GM23338 (cell line): ENCODE data around the gene C14orf93. TPM values are rescaled to one million over a fixed set of nuclear protein-coding genes. Genes with fewer than 3 reads are reported as not detected.

Experiments
- ATAC-seq: fragments of 200-7000 bp; cut with Tn5 transposase; 3 replicates; pipeline ENCODE4 v1.9.1; 2020
- DNase-seq: peaks from one replicate; pipeline ENCODE4 v3.0.0-alpha.2; 2015; ENCODE audit warnings: low spot score
- H2AFZ ChIP-seq: fragments of 200-600 bp; sonication (generic); 2 replicates; pipeline ENCODE4 v1.8.0; 2016; ENCODE audit warnings: antibody characterized with exemption, mild to moderate bottlenecking, moderate library complexity
- H3F3A ChIP-seq: fragments of 200-600 bp; sonication (generic); replicated peaks from 2 replicates; pipeline ENCODE4 v1.8.0; 2017; ENCODE audit warnings: antibody characterized with exemption, mixed run types, low read depth
- H3K27ac ChIP-seq: fragments of 200-600 bp; sonication (generic); 2 replicates; pipeline ENCODE4 v1.6.1; 2016; ENCODE audit warnings: low read depth
- H3K27me3 ChIP-seq: fragments of 200-600 bp; sonication (generic); 2 replicates; pipeline ENCODE4 v1.8.0; 2016; ENCODE audit warnings: mild to moderate bottlenecking, mixed run types, moderate library complexity; ENCODE audit not compliant: insufficient read depth
- H3K36me3 ChIP-seq: fragments of 200-600 bp; sonication (generic); 2 replicates; pipeline ENCODE4 v1.8.0; 2016; ENCODE audit warnings: mild to moderate bottlenecking; ENCODE audit not compliant: insufficient read depth
- H3K4me1 ChIP-seq: fragments of 200-600 bp; sonication (generic); 2 replicates; pipeline ENCODE4 v1.8.0; 2016; ENCODE audit warnings: mild to moderate bottlenecking, moderate library complexity; ENCODE audit not compliant: insufficient read depth
- H3K4me2 ChIP-seq: fragments of 200-600 bp; sonication (generic); 2 replicates; pipeline ENCODE4 v1.7.1; 2017; ENCODE audit warnings: mixed run types
- H3K4me3 ChIP-seq: fragments of 200-600 bp; sonication (generic); 2 replicates; pipeline ENCODE4 v1.6.1; 2016; ENCODE audit warnings: mixed run types
- H3K79me2 ChIP-seq: fragments of 200-600 bp; sonication (generic); replicated peaks from 2 replicates; pipeline ENCODE4 v1.8.0; 2017; ENCODE audit warnings: mild to moderate bottlenecking; ENCODE audit not compliant: insufficient read depth
- H3K9me2 ChIP-seq: fragments of 200-600 bp; sonication (generic); 2 replicates; pipeline ENCODE4 v1.8.0; 2017; ENCODE audit not compliant: insufficient read depth
- H4K20me1 ChIP-seq: fragments of 200-600 bp; sonication (generic); replicated peaks from 2 replicates; pipeline ENCODE4 v1.8.0; 2017; ENCODE audit warnings: mild to moderate bottlenecking; ENCODE audit not compliant: insufficient read depth
- H3K27ac Mint-ChIP-seq: 2 replicates; pipeline ENCODE4 v1.8.0; 2020; ENCODE audit warnings: inconsistent platforms, mild to moderate bottlenecking, moderate library complexity, mixed read lengths
- H3K27me3 Mint-ChIP-seq: 3 replicates; pipeline ENCODE4 v1.8.0; 2022; ENCODE audit warnings: low read depth, mild to moderate bottlenecking, moderate library complexity, mixed read lengths, inconsistent platforms; ENCODE audit not compliant: insufficient read depth, poor library complexity
- H3K36me3 Mint-ChIP-seq: 3 replicates; pipeline ENCODE4 v1.8.0; 2021; ENCODE audit warnings: low read depth, mild to moderate bottlenecking, inconsistent platforms, moderate library complexity, mixed read lengths
- H3K4me1 Mint-ChIP-seq: 3 replicates; pipeline ENCODE4 v1.8.0; 2020; ENCODE audit warnings: mild to moderate bottlenecking, inconsistent platforms, mixed read lengths
- H3K4me3 Mint-ChIP-seq: 3 replicates; pipeline ENCODE4 v1.8.0; 2021; ENCODE audit warnings: moderate library complexity, mild to moderate bottlenecking, inconsistent platforms, mixed read lengths
- H3K9me3 Mint-ChIP-seq: 3 replicates; pipeline ENCODE4 v1.8.0; 2020; ENCODE audit warnings: moderate library complexity, mild to moderate bottlenecking, inconsistent platforms, mixed read lengths
- CREB1 ChIP-seq: fragments of 250-450 bp; sonication (Bioruptor Pico); IDR thresholded peaks from 2 replicates; pipeline ENCODE4 v1.5.0; 2020; ENCODE audit warnings: low read depth, mild to moderate bottlenecking, moderate library complexity
- CTCF ChIP-seq, 2 experiments: fragments of 200-600 bp in 1 of 2; sonication (generic) in 1 of 2; conservative IDR thresholded peaks; 2 replicates each; pipeline versions ENCODE4 v1.5.1 to v1.6.1; 2016 to 2017; ENCODE audit warnings: antibody characterized with exemption in 2 of 2, low read depth in 2 of 2, mild to moderate bottlenecking in 2 of 2, moderate library complexity in 1 of 2
- EZH2 ChIP-seq: fragments of 200-600 bp; sonication (generic); IDR thresholded peaks from one replicate; pipeline ENCODE4 v1.8.0; 2017; ENCODE audit warnings: antibody characterized with exemption, mild to moderate bottlenecking, low read depth; ENCODE audit not compliant: unreplicated experiment
- EZH2phosphoT487 ChIP-seq: fragments of 200-600 bp; sonication (generic); IDR thresholded peaks from one replicate; pipeline ENCODE4 v1.8.1; 2018; ENCODE audit warnings: antibody characterized with exemption; ENCODE audit not compliant: unreplicated experiment
- NANOG ChIP-seq: IDR thresholded peaks from 2 replicates; pipeline ENCODE4 v1.6.1; 2016; ENCODE audit warnings: antibody characterized with exemption, borderline replicate concordance
- POLR2AphosphoS5 ChIP-seq: IDR thresholded peaks from 2 replicates; pipeline ENCODE4 v1.6.1; 2016; ENCODE audit warnings: antibody characterized with exemption, low read depth
- REST ChIP-seq: IDR thresholded peaks from one replicate; pipeline ENCODE4 v1.6.1; 2018; ENCODE audit warnings: antibody characterized with exemption; ENCODE audit not compliant: unreplicated experiment
- STAT1 ChIP-seq: IDR thresholded peaks from one replicate; pipeline ENCODE4 v1.6.1; 2016; ENCODE audit warnings: antibody characterized with exemption; ENCODE audit not compliant: unreplicated experiment
- ZNF114 ChIP-seq: fragments of 250-450 bp; sonication (Bioruptor Pico); IDR thresholded peaks from 2 replicates; pipeline ENCODE4 v1.5.0; 2020; ENCODE audit warnings: mild to moderate bottlenecking, moderate library complexity
- polyA plus RNA-seq: library from polyadenylated mRNA; unstranded; fragments of >200 nt; fragmentation: Nextera tagmentation; extraction: Ambion mirVana; gene quantifications from 2 replicates; pipeline ENCODE4 v1.2.1, GENCODE V29; 2016
- total RNA-seq: library from RNA; depleted of rRNA; stranded (reverse); fragments of >200 nt; shearing (Covaris generic); gene quantifications from 2 replicates; pipeline ENCODE4 v1.2.3, GENCODE V29; 2014

Gene C14orf93
- total and polyA plus RNA-seq, 2 experiments from 2014 or later = 3.5 to 11.7 TPM

GRCh38 chr14:23017091-23017490 lies 7.1 kb upstream of the C14orf93 start:
- Histone ChIP-seq H2AFZ (no peak overlapping the region), H3K79me2 (no peaks in the 10 kb centered on the region), H3K27me3 (no peaks in the 10 kb centered on the region), H3K36me3 (no peaks in the 10 kb centered on the region), H3K4me3 (no peak overlapping the region), H3F3A (0 out of 2 replicates have a peak, but pooled peaks cover 3% of the 10 kb centered on the region), H3K9me2 (no peaks in the 10 kb centered on the region), H3K4me2 (no peak overlapping the region), H3K4me1 (0 out of 2 replicates have a peak, but pooled peaks cover 4% of the 10 kb centered on the region), H4K20me1 (0 out of 2 replicates have a peak, but pooled peaks cover 5% of the 10 kb centered on the region), H3K27ac (no peak overlapping the region)
- no peaks in the 10 kb centered on the region for H3K9me3 Mint-ChIP-seq
- H3K36me3 Mint-ChIP-seq = no peaks in the 10 kb centered on the region; the same call in 2 of the 3 replicates
- no peak for TF ChIP-seq EZH2
- TF ChIP-seq POLR2AphosphoS5 = no peak
- TF ChIP-seq STAT1 = no peak
- no peak for TF ChIP-seq NANOG
- TF ChIP-seq EZH2phosphoT487 = no peak
- TF ChIP-seq CREB1 (CRISPR knock-in tag) = no peak
- TF ChIP-seq CTCF (conservative IDR thresholded peaks at IDR 0.05; ENCODE audit: low read depth in 2 of 2) = no peak
- TF ChIP-seq REST = no peak
- H3K4me3 Mint-ChIP-seq = no peak overlapping the region
- no peak overlapping the region for H3K27ac Mint-ChIP-seq
- ATAC-seq = no peak
- H3K4me1 Mint-ChIP-seq = peaks cover 3% of the 10 kb centered on the region; the same call in 2 of the 3 replicates
- no peak for DNase-seq
- peaks cover 5% of the 10 kb centered on the region for H3K27me3 Mint-ChIP-seq

DNA sequence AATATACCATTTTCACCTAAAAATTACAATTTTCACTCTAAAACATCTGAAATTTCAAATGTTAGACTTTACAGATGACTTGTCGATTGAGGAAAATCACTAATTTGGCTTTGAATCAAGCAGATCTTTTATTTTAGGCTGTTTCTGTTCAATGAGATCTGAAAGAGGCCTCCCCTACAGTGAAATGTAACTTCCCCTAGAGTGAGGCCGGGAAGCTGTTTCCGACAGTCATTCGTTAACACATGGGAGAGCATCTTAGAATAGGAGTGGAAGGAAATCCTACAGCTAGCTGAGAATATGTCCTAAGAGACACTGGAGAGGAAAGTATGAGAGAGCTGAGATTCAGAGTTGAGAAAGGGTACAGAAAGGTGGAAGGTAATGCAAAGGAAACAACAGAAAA lies 5.7 kb upstream of the C14orf93 start:
- no peaks in the 10 kb centered on the region for H4K20me1 ChIP-seq
- Mint-ChIP-seq H3K4me3 (no peak overlapping the region), H3K4me1 (peaks cover 3% of the 10 kb centered on the region), H3K27ac (no peak overlapping the region; the same call in 1 of the 2 replicates), H3K36me3 (no peaks in the 10 kb centered on the region), H3K27me3 (no peaks in the 10 kb centered on the region), H3K9me3 (no peaks in the 10 kb centered on the region)
- H3K4me1 ChIP-seq = no peaks in the 10 kb centered on the region
- H3K4me2 ChIP-seq = no peak overlapping the region
- H3K36me3 ChIP-seq = no peaks in the 10 kb centered on the region
- no peak overlapping the region for H3K4me3 ChIP-seq
- H3K79me2 ChIP-seq = no peaks in the 10 kb centered on the region
- no peak for ATAC-seq
- H3F3A ChIP-seq = 0 out of 2 replicates have a peak, but pooled peaks cover 3% of the 10 kb centered on the region
- no peaks in the 10 kb centered on the region for H3K27me3 ChIP-seq
- no peak overlapping the region for H3K27ac ChIP-seq
- no peak overlapping the region for H2AFZ ChIP-seq
- H3K9me2 ChIP-seq = no peaks in the 10 kb centered on the region
- no peak for DNase-seq
- TF ChIP-seq CTCF (conservative IDR thresholded peaks at IDR 0.05; ENCODE audit: low read depth in 2 of 2) = no peak
- TF ChIP-seq EZH2 = no peak
- no peak for TF ChIP-seq ZNF114 (CRISPR knock-in tag)
